Measurements from ENCODE around the gene ITIH5. TPM values are rescaled to one million over a fixed set of nuclear protein-coding genes. Genes with fewer than 3 reads are reported as not detected.
"Not testable (repeated sequence)": the region's sequence is repeated elsewhere in the genome, so short reads cannot be mapped to it uniquely, and the experiment has no call there.

The ITIH5 gene
- total RNA-seq, 1 donor from 2014 or later: 42.0 TPM

DNA sequence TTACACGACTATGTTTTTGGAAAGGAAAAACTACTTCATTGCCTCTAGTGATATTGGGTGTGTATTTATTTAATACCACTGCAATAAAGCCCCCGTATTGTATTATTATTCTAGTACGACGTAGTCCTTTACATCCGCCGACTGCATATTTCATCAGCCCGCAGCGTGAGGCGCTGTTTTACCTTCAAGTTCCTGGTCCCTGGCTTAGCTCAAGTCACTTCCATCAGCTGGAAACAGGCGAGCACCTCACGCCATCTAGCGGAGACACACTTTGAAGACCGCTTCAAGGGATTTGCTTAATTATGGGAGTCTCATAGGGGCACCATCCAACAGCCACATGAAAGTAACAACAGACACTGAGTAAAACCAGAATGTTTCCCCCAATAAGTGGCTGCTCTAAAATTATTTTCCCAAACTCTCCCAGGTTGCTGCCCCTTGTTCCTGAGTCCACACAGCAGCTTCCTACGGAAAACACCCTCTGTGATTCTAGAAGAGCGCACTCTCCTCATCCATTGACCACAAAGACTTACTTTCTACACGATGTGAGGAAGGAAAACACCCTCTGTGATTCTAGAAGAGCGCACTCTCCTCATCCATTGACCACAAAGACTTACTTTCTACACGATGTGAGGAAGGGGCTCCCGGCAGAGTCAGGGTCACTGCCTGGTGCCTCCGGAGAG, 20.6 kb upstream of the ITIH5 start:
- peak; percentile 90 for DNase-seq (ENCODE audit: low spot score)

DNA sequence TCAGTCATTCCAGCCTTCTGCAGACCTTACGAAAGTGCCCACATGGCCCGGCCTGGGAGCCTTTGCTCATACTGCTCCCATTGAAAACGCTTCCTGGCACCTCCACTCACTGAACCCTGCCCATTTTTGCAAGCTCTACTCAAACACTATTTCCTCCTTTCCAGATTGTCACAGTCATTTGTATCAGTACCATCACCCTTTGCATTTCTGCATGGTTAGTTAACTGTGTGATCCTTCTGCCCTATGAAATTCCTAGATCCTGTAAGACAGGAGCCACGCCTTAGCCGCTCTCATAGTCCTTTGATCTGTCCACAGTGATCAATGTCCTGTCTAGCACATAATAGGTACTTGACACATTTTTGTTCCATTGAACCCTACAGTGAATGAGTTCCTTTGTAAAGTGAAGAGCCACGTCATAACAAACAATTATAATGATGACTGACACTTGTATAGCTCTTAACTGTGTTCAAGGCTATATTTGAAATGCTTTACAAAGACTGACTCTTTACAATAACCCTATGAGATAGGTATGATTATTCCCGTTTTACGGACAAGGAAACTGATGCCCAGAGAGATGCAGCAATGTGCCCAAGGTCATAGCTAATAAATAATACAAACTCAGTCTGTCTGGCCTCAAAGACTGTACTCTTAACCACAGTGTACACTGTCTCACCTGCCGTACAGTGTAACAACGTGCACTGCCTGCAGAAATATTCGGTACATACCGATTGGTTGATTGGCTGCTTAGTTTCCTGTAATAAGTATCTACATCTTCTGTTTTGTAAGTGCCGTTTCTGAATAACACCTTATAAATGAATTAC, 19.8 kb upstream of the ITIH5 start:
- peak; percentile 34 for DNase-seq (ENCODE audit: low spot score)

DNA sequence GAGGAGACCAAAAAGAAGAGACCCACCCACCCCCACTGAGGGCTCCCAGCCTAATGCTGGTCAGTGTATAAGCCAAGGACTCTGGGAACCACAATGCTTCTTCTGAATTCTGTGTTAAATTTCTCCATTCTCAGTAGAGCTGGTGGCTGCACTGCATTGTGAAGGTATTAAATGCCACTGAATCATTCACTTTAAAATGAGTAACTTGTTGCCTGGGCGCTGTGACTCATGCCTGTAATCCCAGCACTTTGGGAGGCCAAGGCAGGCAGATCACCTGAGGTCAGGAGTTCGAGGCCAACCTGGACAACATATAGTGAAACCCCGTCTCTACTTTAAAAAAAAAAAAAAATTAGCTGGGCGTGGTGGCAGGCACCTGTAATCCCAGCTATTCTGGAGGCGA, 13.3 kb upstream of the ITIH5 start:
- DNase-seq (ENCODE audit: low spot score): not testable (repeated sequence)

DNA sequence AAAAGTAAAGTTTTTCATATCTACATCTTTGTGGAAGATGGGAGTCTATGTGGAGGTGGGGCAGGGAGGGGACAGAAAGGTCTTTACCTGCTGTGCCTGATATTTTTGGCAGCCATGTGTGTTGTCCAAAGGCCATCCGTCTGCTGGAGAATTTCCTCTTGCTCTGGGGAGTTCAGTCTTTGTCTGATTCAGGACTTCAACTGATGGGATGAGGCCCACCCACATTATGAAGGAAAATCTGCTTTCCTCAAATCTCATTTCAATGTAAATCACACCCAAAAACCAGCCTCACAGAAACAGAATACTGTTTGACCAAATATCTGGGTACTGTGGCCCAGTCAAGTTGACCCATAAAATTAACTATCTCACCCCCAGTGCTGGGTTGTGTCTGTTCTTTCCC, 12.5 kb upstream of the ITIH5 start:
- DNase-seq (ENCODE audit: low spot score): no peak

DNA sequence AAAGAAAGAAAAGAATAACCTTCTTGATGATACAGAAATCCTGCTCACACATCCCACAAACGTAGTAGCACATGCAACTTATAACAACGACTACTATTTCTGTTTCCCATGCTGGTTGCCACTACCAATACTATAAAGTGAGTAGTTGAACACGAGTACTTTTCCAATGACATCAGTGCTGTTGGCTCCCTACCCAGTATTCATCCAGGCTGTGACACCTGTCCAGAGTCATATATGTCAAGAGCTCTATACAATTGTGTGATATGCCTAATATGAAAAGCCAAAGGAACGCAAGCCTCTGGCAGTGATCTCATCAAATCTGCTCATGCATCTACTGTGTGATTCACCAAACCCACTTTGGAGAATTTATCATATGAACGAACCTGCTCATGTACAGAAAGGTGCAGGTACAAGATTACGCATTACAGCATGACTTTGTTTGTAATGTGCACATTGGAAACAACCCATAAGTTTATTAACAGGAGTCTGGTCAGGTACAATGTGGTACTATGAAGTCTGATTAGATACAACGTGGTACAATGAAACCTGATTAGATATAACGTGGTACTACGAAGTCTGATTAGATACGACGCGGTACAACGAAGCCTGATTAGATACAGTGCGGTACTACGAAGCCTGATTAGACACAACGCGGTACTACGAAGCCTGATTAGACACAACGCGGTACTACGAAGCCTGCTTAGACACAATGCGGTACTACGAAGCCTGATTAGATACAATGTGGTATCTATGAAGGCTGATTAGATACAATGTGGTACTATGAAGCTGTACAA, 5.8 kb upstream of the ITIH5 start:
- no peak for DNase-seq (ENCODE audit: low spot score)

DNA sequence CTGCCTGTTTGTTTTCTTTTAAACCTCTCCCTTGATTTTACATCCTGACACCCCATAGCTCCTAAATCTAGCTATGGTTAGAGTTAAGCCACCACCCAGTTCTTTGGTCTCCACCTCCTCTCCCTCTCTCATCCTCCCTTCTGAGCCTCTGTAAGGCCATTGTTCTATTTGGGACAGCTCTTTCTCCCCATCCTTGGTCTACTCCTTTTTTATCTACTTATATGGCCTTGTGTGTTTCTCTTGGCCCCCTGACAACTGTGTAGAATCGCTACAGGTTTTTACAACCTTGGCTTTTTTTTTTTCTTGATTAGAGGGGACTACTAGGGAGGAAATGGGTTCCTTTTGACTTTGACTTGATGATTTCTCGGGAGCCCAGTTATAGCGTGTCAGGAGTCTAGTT, 3.4 kb upstream of the ITIH5 start:
- DNase-seq (ENCODE audit: low spot score): no peak

DNA sequence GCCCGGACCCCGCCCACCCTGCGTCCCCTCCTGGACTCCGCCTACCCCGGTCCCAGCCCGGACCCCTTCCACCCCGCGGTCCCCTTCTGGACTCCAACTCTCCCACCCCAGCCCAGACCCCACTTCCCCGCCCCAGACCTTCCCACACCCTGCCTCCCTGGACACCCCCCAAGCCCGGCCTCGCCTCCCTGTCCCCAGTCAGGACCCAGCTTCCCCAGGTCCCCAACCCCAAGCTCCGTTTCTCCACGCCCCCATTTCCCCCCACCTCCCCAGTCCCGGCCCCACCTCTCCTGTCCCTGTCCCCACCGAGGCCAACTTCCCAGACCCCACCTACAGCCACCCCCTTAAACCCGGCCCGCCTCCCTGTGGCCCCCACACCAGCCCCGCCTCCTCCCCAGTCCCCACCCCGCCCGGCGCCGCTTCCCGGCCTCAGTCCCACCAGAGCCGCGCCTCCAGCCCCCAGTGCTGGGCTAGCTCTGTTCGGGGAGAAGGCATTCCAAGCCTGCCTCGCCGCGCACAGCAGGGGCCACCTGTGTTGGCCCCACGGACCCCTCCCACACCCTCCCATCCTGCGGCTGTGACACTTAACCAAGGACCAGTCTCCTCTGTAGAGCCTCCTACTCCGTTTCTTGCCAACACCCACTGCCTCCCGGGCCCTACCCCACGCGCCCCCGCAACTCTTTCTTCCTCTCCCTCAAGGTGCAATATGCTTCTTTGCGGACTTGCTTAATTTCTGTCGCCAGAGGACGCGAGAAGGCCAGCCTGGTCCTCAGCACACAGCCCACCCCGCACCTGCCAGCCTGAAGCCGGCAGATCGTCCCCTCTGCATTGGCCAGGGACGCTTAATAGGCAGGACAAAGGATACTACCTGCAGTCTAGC, 736 bp upstream of the ITIH5 start:
- no peak for DNase-seq (ENCODE audit: low spot score)

DNA sequence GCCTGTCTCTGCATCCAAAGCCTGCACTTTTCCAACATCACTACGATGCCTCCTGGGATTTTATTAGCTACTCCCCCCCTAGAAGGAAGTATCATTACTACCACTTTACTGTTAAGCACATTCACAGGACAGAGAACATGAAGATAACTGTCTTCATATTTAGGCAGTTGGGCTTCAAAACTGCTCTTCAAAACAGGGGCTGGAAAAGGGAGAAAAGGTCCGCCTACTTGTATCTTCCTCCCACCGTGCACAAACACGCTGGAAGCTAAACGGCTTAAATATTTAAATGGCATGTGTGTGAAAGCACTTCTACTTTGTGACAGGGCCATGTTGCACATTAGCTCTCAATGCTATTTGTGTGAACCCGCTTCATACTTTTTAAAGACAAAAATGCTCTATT, 999 bp downstream of the ITIH5 start:
- DNase-seq (ENCODE audit: low spot score): no peak

DNA sequence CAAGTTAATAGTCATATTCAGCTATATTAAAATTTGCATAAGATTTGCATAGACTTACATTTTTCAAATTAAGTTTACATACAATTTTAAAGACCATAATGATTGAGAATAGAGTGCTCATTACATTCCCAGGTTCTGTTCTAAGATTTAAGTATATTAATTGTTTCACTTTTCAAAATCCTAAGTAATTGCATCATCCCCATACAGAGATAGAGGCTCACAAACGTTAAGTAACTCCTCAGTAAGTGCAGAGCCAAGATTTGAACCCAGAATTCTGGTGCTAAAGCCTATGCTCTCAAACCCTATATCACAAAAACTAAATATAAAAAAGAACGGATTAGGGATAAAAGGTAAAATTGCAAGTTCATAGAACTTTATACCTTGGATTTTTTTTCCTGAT, 2.1 kb downstream of the ITIH5 start:
- DNase-seq (ENCODE audit: low spot score): no peak

DNA sequence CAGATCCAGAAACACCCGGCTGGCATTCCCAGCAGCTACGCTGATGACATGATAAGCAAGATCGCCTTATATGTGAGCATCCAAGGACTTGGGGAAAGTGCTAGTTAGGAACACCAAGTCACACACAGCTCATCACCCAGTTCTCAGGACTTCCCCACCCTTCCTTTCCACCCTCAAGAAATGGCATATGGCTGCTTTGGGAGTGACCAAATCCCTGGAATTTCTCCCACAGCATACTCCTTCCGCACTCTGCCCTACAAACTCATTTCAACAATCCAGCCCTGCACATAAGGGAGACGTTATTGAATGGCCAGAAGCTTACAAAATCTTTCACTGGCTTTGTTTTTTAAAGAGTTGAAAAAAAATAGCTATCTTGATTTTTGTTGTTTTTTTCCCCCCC, 4.2 kb downstream of the ITIH5 start:
- no peak for DNase-seq (ENCODE audit: low spot score)

DNA sequence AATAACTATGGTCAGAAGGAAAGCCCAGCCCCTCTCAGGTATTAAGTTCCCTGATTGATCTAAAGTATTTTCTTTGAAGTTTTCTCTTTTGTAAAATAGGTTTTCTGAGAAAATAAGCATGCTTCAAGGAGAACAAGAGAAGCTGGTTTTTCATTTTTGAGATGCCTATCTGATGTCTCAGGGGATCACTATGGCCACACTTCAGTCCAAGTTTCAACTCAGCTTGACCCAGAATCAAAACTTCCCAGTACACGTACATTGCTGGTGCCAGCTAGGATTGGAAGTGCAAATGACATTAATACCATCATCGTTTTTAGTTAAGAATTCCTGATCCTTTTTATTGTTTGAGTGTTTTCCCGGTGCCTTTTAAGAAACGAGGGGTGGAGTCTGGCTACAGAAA, 7.2 kb downstream of the ITIH5 start:
- DNase-seq (ENCODE audit: low spot score): no peak

DNA sequence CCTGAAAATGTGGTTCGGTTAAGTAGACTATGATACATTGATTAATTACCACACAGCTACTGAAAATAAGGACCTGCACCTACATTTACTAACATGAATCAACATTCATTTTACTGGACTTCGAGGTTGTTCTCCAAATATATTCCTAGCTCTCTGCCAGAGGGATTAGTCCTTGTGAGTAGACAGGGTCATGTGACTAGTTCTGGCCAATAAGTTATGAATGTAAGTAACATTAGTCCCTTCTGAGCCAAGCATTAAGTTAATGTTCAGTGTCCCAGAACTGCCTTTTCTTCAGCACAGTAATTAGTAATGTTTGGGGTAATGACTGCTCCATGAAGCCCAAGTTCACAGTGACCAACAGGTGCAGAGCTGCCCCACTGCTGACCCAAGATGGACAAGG, 9.2 kb downstream of the ITIH5 start:
- DNase-seq (ENCODE audit: low spot score): no peak

DNA sequence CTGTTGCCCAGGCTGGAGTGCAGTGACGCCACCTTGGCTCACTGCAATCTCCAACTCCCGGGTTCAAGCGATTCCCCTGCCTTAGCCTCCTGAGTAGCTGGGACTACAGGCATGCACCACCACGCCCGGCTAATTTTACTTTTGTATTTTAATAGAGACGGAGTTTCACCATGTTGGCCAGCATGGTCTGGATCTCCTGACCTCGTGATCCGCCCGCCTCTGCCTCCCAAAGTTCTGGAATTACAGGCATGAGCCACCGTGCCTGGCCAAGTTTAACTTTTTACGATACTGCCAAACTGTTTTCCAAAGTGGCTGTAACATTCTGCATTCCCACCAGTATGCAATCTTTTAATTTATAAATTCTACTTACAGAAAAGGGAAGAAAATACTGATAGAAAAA, 9.7 kb downstream of the ITIH5 start:
- not testable (repeated sequence) for DNase-seq (ENCODE audit: low spot score)

DNA sequence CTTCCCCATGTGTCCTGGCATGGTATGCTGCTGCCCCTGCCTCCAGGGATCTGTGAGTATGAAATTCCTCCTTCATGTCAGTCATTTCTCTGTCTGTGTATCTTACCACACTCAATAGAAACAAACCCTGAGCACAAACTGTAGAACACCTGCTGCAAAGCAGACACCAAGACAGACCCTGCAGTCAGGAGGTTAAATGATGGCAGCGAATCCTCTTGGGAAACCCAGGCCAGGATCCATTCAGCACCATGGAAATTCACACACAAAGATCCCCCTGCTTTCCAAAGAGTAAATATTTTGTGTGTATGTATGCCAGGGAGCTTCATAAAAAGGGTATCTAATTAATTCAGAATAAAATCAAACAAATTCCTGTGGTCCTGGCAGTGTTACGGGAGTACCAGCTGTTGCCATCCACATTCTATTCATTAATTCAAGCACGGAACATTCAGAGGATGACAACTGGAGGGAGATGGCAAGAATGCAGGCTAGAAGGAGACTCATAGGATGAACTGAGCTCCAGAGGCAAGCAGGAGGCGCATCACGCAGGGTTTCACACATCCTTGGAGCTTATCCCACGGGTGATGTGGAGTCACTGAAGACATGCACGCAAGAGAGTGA, 14.8 kb downstream of the ITIH5 start:
- no peak for DNase-seq (ENCODE audit: low spot score)

DNA sequence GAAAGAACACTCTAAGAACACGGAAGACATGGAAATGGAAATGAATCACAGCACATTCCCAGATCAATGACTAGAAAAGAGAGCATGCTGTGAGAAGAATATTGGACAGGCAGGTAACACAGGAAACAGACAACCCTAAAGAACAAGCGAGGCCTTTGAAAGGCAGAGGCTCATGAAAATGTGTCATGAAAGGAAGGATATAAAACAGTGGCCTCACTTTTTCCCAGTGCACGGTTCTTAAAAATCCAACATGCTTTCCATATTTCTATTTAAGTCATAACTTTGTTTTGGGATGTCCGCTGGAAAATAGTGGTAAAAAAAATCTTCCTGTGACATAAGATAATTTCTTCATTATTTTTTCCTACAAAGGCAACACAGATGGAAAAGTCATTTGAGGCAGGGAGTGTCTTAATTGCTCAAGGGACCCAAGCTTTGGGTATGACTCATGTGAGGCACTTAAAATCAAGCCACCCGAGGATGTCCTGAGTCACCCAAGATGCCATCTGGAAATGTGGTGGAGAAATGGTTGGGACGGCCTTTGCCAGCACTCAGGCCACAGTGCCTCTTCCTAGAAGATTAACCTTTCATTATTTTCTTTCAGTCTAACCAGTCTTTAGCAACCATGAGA, 17.0 kb downstream of the ITIH5 start:
- no peak for DNase-seq (ENCODE audit: low spot score)

DNA sequence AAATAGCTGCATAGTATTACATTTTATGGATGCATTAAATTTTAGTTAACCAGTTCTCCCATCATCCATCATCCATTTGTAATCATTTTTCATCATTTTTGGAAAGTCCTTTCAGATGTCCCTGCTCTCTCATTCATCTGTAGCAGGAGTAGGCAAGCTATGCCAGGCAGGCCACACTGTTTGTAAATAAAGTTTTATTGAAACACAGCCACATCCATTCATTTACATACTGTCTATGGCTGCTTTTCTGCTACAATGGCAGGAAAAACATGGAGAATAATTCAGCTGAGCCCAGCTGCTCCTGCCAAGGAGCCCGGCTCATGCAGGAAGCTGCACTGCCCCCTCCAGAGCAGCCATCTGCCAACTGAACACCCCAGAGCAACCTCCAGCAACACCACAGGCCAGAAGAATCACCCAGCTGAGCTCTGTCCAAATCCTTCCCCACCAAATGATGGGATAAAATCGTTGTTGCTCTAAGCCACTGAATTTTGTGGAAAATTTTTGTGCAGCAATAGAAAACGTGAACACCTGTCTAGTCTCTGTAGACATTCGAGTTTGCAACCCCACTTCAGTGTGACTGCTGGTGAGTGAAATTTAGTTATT, 19.6 kb downstream of the ITIH5 start:
- no peak for DNase-seq (ENCODE audit: low spot score)

DNA sequence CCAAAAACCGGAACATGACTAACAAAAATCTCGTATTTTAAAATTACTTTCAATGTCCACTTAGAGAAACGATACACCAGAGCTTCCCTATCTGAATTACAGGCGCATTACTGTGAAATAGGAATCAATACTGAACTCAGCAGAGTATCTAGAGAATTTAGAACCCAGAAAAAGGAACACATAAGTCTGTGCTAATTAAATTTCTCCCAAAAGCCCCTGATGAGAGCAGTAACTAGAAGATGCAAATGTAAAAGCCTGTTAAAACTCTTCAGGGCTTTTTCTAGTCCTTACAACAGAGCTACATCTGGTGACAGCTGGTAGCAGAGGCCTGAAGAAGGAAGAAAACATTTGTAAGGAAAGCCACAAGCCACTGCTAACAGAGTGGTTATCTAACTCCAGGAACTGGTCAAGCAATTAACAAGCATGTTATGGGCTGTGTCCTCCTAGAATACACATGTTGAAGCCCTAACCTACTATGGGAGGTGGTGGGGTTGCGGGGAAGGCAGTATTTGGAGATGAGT, 24.2 kb downstream of the ITIH5 start:
- DNase-seq (ENCODE audit: low spot score): no peak

DNA sequence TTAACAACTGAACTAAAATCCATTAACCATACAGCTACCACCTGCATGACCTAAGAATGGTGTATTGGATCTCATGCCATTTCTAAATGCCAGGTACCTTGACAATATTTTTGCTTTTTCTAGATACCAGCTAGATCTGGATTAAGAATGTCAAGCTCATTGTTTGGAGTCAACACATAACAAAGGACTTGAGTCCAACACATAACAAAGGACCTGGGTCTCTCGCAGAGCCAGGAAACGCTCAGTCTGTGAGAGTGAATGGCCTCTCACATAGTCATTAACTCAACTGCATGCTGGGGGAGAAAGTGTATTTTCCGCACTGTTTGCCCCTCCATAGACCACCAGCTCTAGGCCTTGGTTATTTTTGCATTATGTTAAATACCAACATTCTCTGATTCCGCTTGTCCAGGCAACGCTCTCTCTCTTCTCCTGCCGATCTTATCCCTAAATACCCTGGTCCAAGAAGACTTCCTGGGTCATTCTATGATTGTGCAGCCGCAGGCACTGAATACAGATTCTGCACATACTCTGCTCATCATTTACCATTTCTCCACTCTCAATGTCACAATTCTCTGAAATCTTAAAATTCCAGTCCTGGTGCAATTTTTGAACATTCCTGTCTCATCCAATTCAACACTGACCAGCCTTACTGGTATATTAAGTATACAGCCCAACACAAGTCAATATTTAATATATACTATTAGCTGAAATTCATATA, 31.2 kb downstream of the ITIH5 start:
- DNase-seq (ENCODE audit: low spot score): no peak

DNA sequence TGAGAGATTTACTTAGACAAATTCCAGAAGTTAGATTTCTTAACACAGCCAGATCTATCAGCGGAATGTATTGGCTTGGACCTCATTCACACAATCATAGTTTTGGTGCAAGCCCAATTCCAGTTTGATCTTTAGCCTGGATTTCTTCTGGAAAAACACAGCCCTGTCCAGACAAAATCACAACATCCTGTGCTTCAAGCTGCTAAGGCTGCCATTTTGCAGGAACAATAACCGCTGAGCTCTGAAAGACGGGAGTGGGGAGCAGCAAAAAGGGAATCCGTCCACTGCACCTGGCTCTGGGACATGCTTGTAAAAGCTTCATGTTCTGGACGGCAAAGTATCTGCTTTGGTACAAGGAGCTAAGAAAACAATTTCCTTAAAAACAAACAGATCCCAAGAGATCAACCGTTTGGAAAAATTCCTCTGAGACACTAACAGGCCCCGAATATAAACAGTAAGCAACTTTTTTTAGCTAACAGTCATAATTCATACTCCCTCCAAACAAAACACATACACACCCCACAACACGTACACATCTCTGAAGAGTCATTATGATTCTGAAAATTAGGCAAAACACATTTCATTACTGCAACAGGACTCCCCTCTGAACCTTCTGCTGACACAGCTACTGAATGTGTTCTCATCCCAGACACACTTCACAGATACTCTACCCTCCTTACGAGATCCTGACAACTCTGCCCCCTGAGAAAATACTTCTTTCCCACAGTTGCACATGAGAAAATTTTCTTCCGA, 32.4 kb downstream of the ITIH5 start:
- DNase-seq (ENCODE audit: low spot score): peak; percentile 17
